ENCODE data around the gene NCAM1. TPM values are rescaled to one million over a fixed set of nuclear protein-coding genes. Genes with fewer than 3 reads are reported as not detected.

Gene NCAM1
- total RNA-seq, 1 experiment from 2014 or later, result 0.33 TPM

- no peaks in the 10 kb centered on the region for H3F3A ChIP-seq (ENCODE audit: insufficient read depth, low read depth)
- no peaks in the 10 kb centered on the region for H3K36me3 ChIP-seq (ENCODE audit: low read depth)
- intact Hi-C loops (cut with micrococcal nuclease; ENCODE audit: unreplicated experiment), result loop anchor here (10.0 kb wide), 1 partner anchor 486 kb away; no protein-coding TSS in a partner anchor
- TF ChIP-seq EZH2 (IDR thresholded peaks at IDR 0.05; ENCODE audit: low read depth) (no peak), CTCF (conservative IDR thresholded peaks at IDR 0.05) (no peak)
- no peaks in the 10 kb centered on the region for H3K4me1 ChIP-seq (replicated peaks; ENCODE audit: insufficient read depth)
- POLR2A ChIA-PET (ENCODE audit: unreplicated experiment), result no interaction called here
- H3K4me3 ChIP-seq, result no peak overlapping the region
- no peaks in the 10 kb centered on the region for H3K9me3 ChIP-seq (ENCODE audit: insufficient read depth, low read depth)
- H3K4me2 ChIP-seq, result no peak overlapping the region
- CTCF ChIA-PET, result no interaction called here
- no peaks in the 10 kb centered on the region for H3K27me3 ChIP-seq (ENCODE audit: insufficient read depth, low read depth)
- BruUV-seq (replicated peaks), result no TSS peak
- H2AFZ ChIP-seq, result no peak overlapping the region
- DNase-seq, result no peak
- H3K27ac ChIP-seq, result no peak overlapping the region
- no peaks in the 10 kb centered on the region for H4K20me1 ChIP-seq (ENCODE audit: insufficient read depth)
- no peaks in the 10 kb centered on the region for H3K9me2 ChIP-seq (ENCODE audit: insufficient read depth)
- H3K79me2 ChIP-seq (ENCODE audit: low read depth), result no peaks in the 10 kb centered on the region
Measured at GRCh38 chr11:113281052-113281725, 320.0 kb downstream of the NCAM1 start.

- ChIA-PET POLR2A (ENCODE audit: unreplicated experiment) (no interaction called here), CTCF (no interaction called here)
- Histone ChIP-seq H3K4me1 (replicated peaks; ENCODE audit: insufficient read depth) (no peaks in the 10 kb centered on the region), H3K27ac (no peak overlapping the region), H3K4me3 (no peak overlapping the region), H3K79me2 (ENCODE audit: low read depth) (no peaks in the 10 kb centered on the region), H3K36me3 (ENCODE audit: low read depth) (no peaks in the 10 kb centered on the region), H4K20me1 (ENCODE audit: insufficient read depth) (no peaks in the 10 kb centered on the region), H3K9me3 (ENCODE audit: insufficient read depth, low read depth) (no peaks in the 10 kb centered on the region), H2AFZ (no peak overlapping the region), H3K9me2 (ENCODE audit: insufficient read depth) (no peaks in the 10 kb centered on the region), H3K27me3 (ENCODE audit: insufficient read depth, low read depth) (no peaks in the 10 kb centered on the region; the same call in none of the 2 replicates), H3K4me2 (no peak overlapping the region), H3F3A (ENCODE audit: insufficient read depth, low read depth) (no peaks in the 10 kb centered on the region)
- no peak for TF ChIP-seq EZH2 (IDR thresholded peaks at IDR 0.05; ENCODE audit: low read depth)
- TF ChIP-seq CTCF (conservative IDR thresholded peaks at IDR 0.05), result no peak
- no peak for DNase-seq
- BruUV-seq (replicated peaks), result no TSS peak
- intact Hi-C loops (cut with micrococcal nuclease; ENCODE audit: unreplicated experiment), result loop anchor here (10.0 kb wide), 1 partner anchor 488 kb away; no protein-coding TSS in a partner anchor
Measured at GRCh38 chr11:113282898-113283437, 321.7 kb downstream of the NCAM1 start.

GRCh38 chr11:113283881-113284280 is 322.7 kb downstream of the NCAM1 start:
- H3F3A ChIP-seq (ENCODE audit: insufficient read depth, low read depth), result no peaks in the 10 kb centered on the region
- no peaks in the 10 kb centered on the region for H3K79me2 ChIP-seq (ENCODE audit: low read depth)
- H2AFZ ChIP-seq, result no peak overlapping the region
- ChIA-PET CTCF (no interaction called here), POLR2A (ENCODE audit: unreplicated experiment) (no interaction called here)
- H4K20me1 ChIP-seq (ENCODE audit: insufficient read depth), result no peaks in the 10 kb centered on the region
- no peaks in the 10 kb centered on the region for H3K4me1 ChIP-seq (replicated peaks; ENCODE audit: insufficient read depth)
- no TSS peak for BruUV-seq (replicated peaks)
- H3K36me3 ChIP-seq (ENCODE audit: low read depth), result no peaks in the 10 kb centered on the region
- DNase-seq, result no peak
- H3K9me3 ChIP-seq (ENCODE audit: insufficient read depth, low read depth), result no peaks in the 10 kb centered on the region
- no peak for TF ChIP-seq EZH2 (IDR thresholded peaks at IDR 0.05; ENCODE audit: low read depth)
- TF ChIP-seq CTCF (conservative IDR thresholded peaks at IDR 0.05), result no peak
- H3K9me2 ChIP-seq (ENCODE audit: insufficient read depth), result no peaks in the 10 kb centered on the region
- no peak overlapping the region for H3K4me2 ChIP-seq
- H3K27ac ChIP-seq, result no peak overlapping the region
- intact Hi-C loops (cut with micrococcal nuclease; ENCODE audit: unreplicated experiment), result loop anchor here (10.0 kb wide), 1 partner anchor 489 kb away; no protein-coding TSS in a partner anchor
- no peak overlapping the region for H3K4me3 ChIP-seq
- no peaks in the 10 kb centered on the region; the same call in none of the 2 replicates for H3K27me3 ChIP-seq (ENCODE audit: insufficient read depth, low read depth)
